ENCODE data around the gene UEVLD.
"Not testable (repeated sequence)": the region's sequence is repeated elsewhere in the genome, so short reads cannot be mapped to it uniquely, and the experiment has no call there.

The UEVLD gene

GRCh38 chr11:18588297-18589252, at the start of gene UEVLD:
Gene UEVLD (minus strand): TSS chr11:18588734. CDS start chr11:18588654, 80 bp downstream.
- peak; percentile 51 for DNase-seq (ENCODE audit: low read depth)

GRCh38 chr11:18634140-18635032, 45.9 kb upstream of the UEVLD start, which contains the start of gene SPTY2D1:
Gene SPTY2D1 (minus strand): TSS chr11:18634342. CDS start chr11:18634257, 85 bp downstream.
- DNase-seq (ENCODE audit: low read depth), result peak; percentile 98

GRCh38 chr11:18633256-18634139, 45.0 kb upstream of the UEVLD start:
- DNase-seq (ENCODE audit: low read depth), result no peak

- DNase-seq (ENCODE audit: low read depth), result no peak
These were observed 44.3 kb upstream of the UEVLD start for GRCh38 chr11:18632841-18633240.

- no peak for DNase-seq (ENCODE audit: low read depth)
These were observed 35.6 kb upstream of the UEVLD start for GRCh38 chr11:18624161-18624560.

GRCh38 chr11:18623707-18624106, 35.2 kb upstream of the UEVLD start:
- DNase-seq (ENCODE audit: low read depth), result no peak

GRCh38 chr11:18618342-18619025, 29.9 kb upstream of the UEVLD start:
- DNase-seq (ENCODE audit: low read depth), result no peak

GRCh38 chr11:18617688-18618341, 29.3 kb upstream of the UEVLD start:
- DNase-seq (ENCODE audit: low read depth), result peak; percentile 12

GRCh38 chr11:18615628-18616392, 27.3 kb upstream of the UEVLD start:
- no peak for DNase-seq (ENCODE audit: low read depth)

- no peak for DNase-seq (ENCODE audit: low read depth)
These were observed 26.1 kb upstream of the UEVLD start for GRCh38 chr11:18614667-18615066.

- no peak for DNase-seq (ENCODE audit: low read depth)
These were observed 23.9 kb upstream of the UEVLD start for GRCh38 chr11:18612394-18612793.

- no peak for DNase-seq (ENCODE audit: low read depth)
These were observed 22.7 kb upstream of the UEVLD start for GRCh38 chr11:18611196-18611595.

GRCh38 chr11:18608376-18608775, 19.8 kb upstream of the UEVLD start:
- no peak for DNase-seq (ENCODE audit: low read depth)

- no peak for DNase-seq (ENCODE audit: low read depth)
These were observed 12.5 kb upstream of the UEVLD start for GRCh38 chr11:18600915-18601569.

- no peak for DNase-seq (ENCODE audit: low read depth)
These were observed 11.3 kb upstream of the UEVLD start, which contains the start of gene MISFA for GRCh38 chr11:18599739-18600230. Gene MISFA (plus strand): TSS chr11:18599789. CDS start chr11:18599929, 140 bp downstream.

- no peak for DNase-seq (ENCODE audit: low read depth)
These were observed 6.6 kb upstream of the UEVLD start for GRCh38 chr11:18594999-18595749.

GRCh38 chr11:18594088-18594487, 5.6 kb upstream of the UEVLD start:
- not testable (repeated sequence) for DNase-seq (ENCODE audit: low read depth)

- DNase-seq (ENCODE audit: low read depth), result no peak
These were observed 2.0 kb upstream of the UEVLD start for GRCh38 chr11:18590571-18590970.

All from T-helper 22 cell (primary cell).